ENCODE data around the gene MKRN1.
"Not testable (repeated sequence)": the region's sequence is repeated elsewhere in the genome, so short reads cannot be mapped to it uniquely, and the experiment has no call there.

Gene MKRN1

DNA sequence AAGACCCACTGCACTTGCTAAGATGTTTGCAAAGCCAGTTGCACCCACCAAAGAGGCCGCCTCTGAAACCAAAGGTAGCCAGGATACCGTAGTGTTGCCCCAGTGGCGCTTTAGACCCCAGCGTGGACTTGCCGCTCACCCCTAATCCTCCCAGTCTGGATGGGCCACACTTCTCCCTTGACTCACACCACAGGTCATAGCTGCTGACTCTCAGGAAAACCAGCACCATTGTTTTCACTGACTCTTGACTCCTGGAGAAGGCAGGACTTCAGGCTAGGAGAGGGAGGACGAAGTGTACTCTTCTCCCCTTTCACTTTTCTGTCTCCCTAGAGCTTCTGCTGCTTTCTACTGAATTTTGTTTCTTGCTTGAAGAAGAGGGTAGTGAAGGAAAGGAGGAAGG is 53.2 kb downstream of the MKRN1 start:
- DNase-seq, result no peak

- no peak for DNase-seq
These were observed 53.6 kb downstream of the MKRN1 start for GRCh38 chr7:140425718-140426117.

GRCh38 chr7:140423501-140423900 is 55.8 kb downstream of the MKRN1 start:
- DNase-seq, result no peak

- no peak for DNase-seq
These were observed 57.8 kb downstream of the MKRN1 start for GRCh38 chr7:140421521-140421920.

- DNase-seq, result no peak
These were observed 60.7 kb downstream of the MKRN1 start for GRCh38 chr7:140418653-140419052.

GRCh38 chr7:140418156-140418472 is 61.2 kb downstream of the MKRN1 start:
- DNase-seq, result not testable (repeated sequence)

DNA sequence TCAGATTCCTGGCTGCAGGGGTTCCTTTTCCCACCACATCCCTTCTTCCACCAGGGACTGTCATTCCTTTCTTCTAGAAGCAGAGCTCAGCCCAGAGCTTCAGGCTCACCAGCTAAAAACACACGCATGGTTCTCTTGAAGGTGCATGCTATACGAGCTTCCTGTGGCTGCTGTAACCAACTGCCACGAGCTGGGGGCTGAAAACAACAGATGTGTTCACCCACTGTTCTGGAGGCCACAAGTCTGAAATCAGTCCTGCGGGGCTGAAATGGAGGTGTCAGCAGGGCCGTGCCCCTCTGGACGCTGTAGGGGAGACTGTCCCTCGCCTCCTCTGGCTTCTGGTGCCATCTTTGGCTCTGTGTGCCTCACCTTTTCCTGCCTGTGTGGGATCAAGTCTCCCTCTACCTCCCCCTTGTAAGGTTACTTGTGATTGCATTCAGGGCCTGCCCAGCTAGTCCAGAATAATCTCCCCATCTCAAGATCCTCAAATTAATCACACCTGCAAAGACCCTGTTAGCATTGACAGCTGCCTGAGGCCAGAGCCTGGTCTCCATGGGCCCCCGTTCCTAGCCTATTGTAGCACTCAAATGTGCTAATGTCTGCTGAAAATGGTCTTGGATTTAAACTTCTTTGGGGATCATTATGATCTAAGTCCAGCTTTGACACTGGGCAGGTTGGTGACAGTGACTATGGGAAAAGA is 61.7 kb downstream of the MKRN1 start:
- no peak for DNase-seq

DNA sequence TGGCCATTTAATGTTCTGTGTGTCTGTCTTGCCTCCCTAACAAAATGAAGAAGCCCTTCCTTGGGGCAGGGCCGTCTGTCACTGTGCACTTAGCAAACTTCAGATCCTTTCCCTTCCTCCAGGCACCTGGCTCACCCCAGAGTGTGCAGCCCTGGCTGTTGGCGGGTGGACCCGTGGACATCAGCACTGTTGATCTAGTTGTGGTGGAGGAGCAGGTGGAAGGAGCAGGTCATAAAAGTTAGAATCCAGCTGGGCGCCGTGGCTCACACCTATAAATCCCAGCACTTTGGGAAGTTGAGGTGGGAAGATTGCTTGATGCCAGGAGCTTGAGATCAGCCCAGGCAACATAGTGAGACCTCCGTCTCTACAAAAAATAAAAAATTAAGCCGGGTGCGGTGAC is 62.7 kb downstream of the MKRN1 start:
- DNase-seq, result no peak

DNA sequence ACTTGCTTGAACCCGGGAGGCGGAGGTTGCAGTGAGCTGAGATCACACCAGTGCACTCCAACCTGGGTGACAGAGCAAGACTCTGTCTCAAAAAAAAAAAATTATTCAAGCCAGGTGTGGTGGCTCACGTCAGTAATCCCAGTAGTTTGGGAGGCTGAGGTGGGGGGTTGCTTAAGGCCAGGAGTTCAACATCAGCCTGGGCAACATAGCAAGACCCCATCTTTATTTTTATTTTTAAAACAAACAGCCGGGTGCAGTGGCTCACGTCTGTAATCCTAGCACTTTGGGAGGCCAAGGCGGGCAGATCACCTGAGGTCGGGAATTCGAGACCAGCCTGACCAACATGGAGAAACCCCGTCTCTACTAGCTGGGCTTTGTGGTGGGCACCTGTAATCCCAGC is 63.5 kb downstream of the MKRN1 start:
- DNase-seq, result not testable (repeated sequence)

- DNase-seq, result no peak
These were observed 63.9 kb downstream of the MKRN1 start for GRCh38 chr7:140415361-140415760.

DNA sequence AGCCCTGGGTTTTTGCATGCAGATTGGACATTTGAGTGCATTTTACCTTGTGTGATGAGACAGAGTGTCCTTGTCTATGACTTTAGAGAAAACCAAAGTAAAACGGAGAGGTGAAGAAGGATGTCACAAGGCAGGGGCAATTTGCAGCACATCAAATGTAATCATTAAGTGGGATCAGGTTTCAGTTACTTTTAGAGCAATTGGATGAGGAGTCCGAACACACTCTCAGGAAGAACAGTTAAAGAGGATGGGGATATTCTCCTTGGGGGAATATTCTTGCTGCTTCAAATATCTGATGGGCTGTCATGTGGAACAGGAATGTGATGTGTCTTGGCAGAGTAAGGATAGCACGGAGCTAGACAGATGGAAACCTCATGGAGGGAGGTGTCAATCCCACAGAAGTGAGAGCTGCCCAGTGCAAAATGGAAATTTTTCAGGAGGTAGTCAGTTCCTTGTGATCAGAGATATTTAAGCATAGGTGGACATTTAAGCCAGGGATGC is 74.7 kb downstream of the MKRN1 start:
- DNase-seq, result no peak

GRCh38 chr7:140403878-140404564 is 75.3 kb downstream of the MKRN1 start, which contains the start of gene RAB19:
Gene RAB19 (plus strand): TSS chr7:140404058. CDS start chr7:140407647, 3,589 bp downstream.
- DNase-seq, result peak; percentile 52 to 71

Data from CD4-positive, alpha-beta T cell treated with Interleukin-4 for 1 hour (primary cell).